ENCODE results near the gene SIK2. TPM values are rescaled to one million over a fixed set of nuclear protein-coding genes. Genes with fewer than 3 reads are reported as not detected.

The SIK2 gene
- total and polyA plus RNA-seq, 9 of the 15 experiments (the other 6 are each of a cell fraction or from before 2014, with no cell fraction given) = 0.74 to 11.6 (median 3.8) TPM

DNA sequence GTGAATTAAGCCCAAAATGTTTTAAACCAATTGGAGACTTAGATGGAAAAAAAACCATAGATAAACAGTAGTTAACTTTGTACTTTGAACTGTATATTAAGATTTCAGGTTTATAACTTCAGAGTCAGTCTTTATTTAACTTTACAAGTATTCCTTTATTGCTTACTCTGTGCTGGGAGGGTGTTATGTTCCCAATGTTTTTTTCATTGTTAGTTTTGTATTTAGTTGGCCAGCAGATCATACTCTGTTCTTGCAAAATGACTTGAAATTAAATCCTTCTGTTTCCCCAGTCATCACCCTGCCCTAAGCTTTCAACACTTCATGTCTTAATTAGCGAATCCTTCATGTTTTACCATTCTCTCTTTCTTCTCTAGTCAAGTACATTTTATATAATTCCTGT is 25.3 kb downstream of the SIK2 start (continued):
- TF ChIP-seq, protein P1, sequence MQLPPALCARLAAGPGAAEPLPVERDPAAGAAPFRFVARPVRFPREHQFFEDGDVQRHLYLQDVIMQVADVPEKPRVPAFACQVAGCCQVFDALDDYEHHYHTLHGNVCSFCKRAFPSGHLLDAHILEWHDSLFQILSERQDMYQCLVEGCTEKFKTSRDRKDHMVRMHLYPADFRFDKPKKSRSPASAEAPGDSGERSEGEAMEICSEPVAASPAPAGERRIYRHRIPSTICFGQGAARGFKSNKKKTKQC (CRISPR knock-in tag; IDR thresholded peaks at IDR 0.05) = no peak

DNA sequence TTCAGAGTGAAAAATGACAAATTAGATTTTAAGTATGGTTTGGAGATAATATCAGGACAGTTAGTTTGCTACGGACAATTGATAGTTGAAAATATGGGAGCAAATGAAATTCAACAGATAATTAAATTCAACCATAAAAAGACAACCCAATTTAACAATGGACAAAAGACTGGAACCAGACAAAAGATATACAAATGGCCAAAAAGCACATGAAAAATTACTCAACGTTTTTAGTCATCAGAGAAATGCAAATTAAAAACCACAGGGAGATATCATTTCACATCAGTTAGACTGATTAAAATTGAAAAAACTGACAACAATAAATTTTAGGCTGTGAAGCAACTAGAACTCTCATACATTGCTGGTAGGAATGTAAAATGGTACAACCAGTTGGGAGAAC is 27.2 kb downstream of the SIK2 start:
- H3K36me3 ChIP-seq (ENCODE audit: control insufficient read depth, insufficient read depth, low read length) = peaks cover 4% of the 10 kb centered on the region; the same call in 1 of the 3 replicates
- 48% methylated on average over 2 of the region's 2 CpGs for WGBS (ENCODE audit: insufficient coverage, low coverage, missing lambda C conversion rate)
- H3K4me3 ChIP-seq = no peak overlapping the region
- in situ Hi-C loops (cut with MboI) = no loop called here
- intact Hi-C loops (cut with micrococcal nuclease) = no loop called here
- POLR2A ChIA-PET = no interaction called here
- H3K27ac ChIP-seq (ENCODE audit: extremely low read depth, low read depth, low read length) = no peak overlapping the region
- H3K9ac ChIP-seq (ENCODE audit: insufficient read depth in 1 of 2, low read depth in 2 of 2, low read length in 2 of 2) = no peak overlapping the region
- H3K79me2 ChIP-seq (ENCODE audit: control insufficient read depth, insufficient read depth, low read length) = no peaks in the 10 kb centered on the region
- no peak for TF ChIP-seq EHMT2 (IDR thresholded peaks at IDR 0.05)
- DNase-seq (ENCODE audit: extremely low read depth in 1 of 4, low spot score in 3 of 4) (no peak), ATAC-seq (no peak), FAIRE-seq (no peak)
- H3K4me1 ChIP-seq (replicated peaks in 1 of 2; ENCODE audit: control insufficient read depth in 2 of 2, insufficient read depth in 2 of 2, low read length in 2 of 2) = no peaks in the 10 kb centered on the region; a peak in 2 of 5 replicates
- no peaks in the 10 kb centered on the region for H3K9me1 ChIP-seq (ENCODE audit: control insufficient read depth, insufficient read depth, low read length)
- H3K9me3 ChIP-seq (replicated peaks; ENCODE audit: control insufficient read depth, insufficient read depth, low read depth, low read length) = no peaks in the 10 kb centered on the region
- no peak overlapping the region for H3K4me2 ChIP-seq (ENCODE audit: insufficient read depth, low read length)
- no peaks in the 10 kb centered on the region for H4K20me1 ChIP-seq (replicated peaks; ENCODE audit: control insufficient read depth, insufficient read depth, low read length)
- BruUV-seq (replicated peaks) = no TSS peak
- no peak overlapping the region for H2AFZ ChIP-seq (ENCODE audit: low read depth, low read length)
- CTCF ChIA-PET (ENCODE audit: low intra/inter-chr PET ratio) = no interaction called here
- H3K27me3 ChIP-seq (ENCODE audit: control insufficient read depth in 2 of 2, insufficient read depth in 2 of 2, low read length in 2 of 2) = no peaks in the 10 kb centered on the region

DNA sequence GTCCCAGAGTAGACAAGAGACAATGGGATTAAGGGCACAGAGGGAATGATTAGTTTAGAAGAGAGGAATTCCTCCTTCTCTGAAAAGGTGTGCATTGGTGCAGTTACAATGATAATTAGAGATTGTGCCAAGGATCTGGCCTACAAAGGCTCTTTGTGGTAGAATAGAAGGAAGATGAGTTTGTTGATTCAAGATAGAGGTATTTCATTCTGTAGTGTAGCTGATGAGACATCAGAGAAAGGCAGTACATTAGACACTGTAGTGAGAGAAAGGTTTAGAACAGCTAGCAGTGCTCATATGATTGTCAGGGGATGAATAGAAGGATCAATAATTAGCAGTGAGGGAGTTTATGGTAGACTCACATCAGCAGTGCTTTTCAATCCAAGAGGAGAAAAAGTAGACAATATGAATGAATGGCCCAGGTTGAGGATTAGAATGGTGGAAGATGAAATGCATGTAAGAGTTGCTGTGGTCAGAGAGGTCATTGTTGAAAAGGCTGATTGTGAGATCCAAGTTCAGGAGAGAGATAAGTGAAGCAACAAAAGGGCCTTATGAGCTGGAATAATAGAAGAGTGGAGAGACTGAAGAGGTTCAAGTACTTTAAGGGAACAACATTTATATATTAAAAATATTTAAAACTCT is 28.9 kb downstream of the SIK2 start:
- ChIA-PET CTCF (ENCODE audit: low intra/inter-chr PET ratio) (no interaction called here), POLR2A (interaction anchor here (0.9 to 1.4 kb wide), 2 partner anchors 9 to 146 kb away, joined by 3 read pairs; no protein-coding TSS in a partner anchor)
- H4K20me1 ChIP-seq (replicated peaks; ENCODE audit: control insufficient read depth, insufficient read depth, low read length) = no peaks in the 10 kb centered on the region
- BruUV-seq (replicated peaks) = no TSS peak
- H3K27ac ChIP-seq (ENCODE audit: extremely low read depth, low read depth, low read length) = no peak overlapping the region
- intact Hi-C loops (cut with micrococcal nuclease) (no loop called here), in situ Hi-C loops (cut with MboI) (no loop called here)
- H3K36me3 ChIP-seq (ENCODE audit: control insufficient read depth, insufficient read depth, low read length) = peaks cover 2% of the 10 kb centered on the region; the same call in 1 of the 3 replicates
- H3K4me3 ChIP-seq = no peak overlapping the region
- H3K9ac ChIP-seq (ENCODE audit: insufficient read depth in 1 of 2, low read depth in 2 of 2, low read length in 2 of 2) = no peak overlapping the region
- DNase-seq (ENCODE audit: extremely low read depth in 1 of 4, low spot score in 3 of 4) (no peak), FAIRE-seq (no peak), ATAC-seq (no peak)
- no peaks in the 10 kb centered on the region for H3K9me3 ChIP-seq (replicated peaks; ENCODE audit: control insufficient read depth, insufficient read depth, low read depth, low read length)
- no peak overlapping the region for H2AFZ ChIP-seq (ENCODE audit: low read depth, low read length)
- H3K4me2 ChIP-seq (ENCODE audit: insufficient read depth, low read length) = no peak overlapping the region
- H3K79me2 ChIP-seq (ENCODE audit: control insufficient read depth, insufficient read depth, low read length) = no peaks in the 10 kb centered on the region
- H3K27me3 ChIP-seq (ENCODE audit: control insufficient read depth in 2 of 2, insufficient read depth in 2 of 2, low read length in 2 of 2) = no peaks in the 10 kb centered on the region
- H3K9me1 ChIP-seq (ENCODE audit: control insufficient read depth, insufficient read depth, low read length) = no peaks in the 10 kb centered on the region
- H3K4me1 ChIP-seq (replicated peaks in 1 of 2; ENCODE audit: control insufficient read depth in 2 of 2, insufficient read depth in 2 of 2, low read length in 2 of 2) = peaks cover 0 to 3% of the 10 kb centered on the region in 2 experiments; a peak in 2 of 5 replicates
- TF ChIP-seq ZSCAN32 (CRISPR knock-in tag; IDR thresholded peaks at IDR 0.05) (no peak), ZNF384 (IDR thresholded peaks at IDR 0.05; ENCODE audit: low read depth, low read length) (no peak), DDX20 (tag; IDR thresholded peaks at IDR 0.05; ENCODE audit: low read depth) (no peak), ATF1 (CRISPR knock-in tag; IDR thresholded peaks at IDR 0.05) (no peak), ATF1 (tag; IDR thresholded peaks at IDR 0.05) (no peak), JUNB (CRISPR knock-in tag; conservative IDR thresholded peaks at IDR 0.05) (no peak), NFATC3 (IDR thresholded peaks at IDR 0.05) (no peak), ZNF174 (CRISPR knock-in tag; IDR thresholded peaks at IDR 0.05) (no peak), SIN3B (IDR thresholded peaks at IDR 0.05; ENCODE audit: low read depth) (no peak), TCFL5 (CRISPR knock-in tag; conservative IDR thresholded peaks at IDR 0.05) (no peak), ZNF445 (CRISPR knock-in tag; IDR thresholded peaks at IDR 0.05; ENCODE audit: low read depth) (no peak)
- TF ChIP-seq, protein P2, sequence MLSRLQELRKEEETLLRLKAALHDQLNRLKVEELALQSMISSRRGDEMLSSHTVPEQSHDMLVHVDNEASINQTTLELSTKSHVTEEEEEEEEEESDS (CRISPR knock-in tag; IDR thresholded peaks at IDR 0.05) = no peak
- TF ChIP-seq, protein P3, sequence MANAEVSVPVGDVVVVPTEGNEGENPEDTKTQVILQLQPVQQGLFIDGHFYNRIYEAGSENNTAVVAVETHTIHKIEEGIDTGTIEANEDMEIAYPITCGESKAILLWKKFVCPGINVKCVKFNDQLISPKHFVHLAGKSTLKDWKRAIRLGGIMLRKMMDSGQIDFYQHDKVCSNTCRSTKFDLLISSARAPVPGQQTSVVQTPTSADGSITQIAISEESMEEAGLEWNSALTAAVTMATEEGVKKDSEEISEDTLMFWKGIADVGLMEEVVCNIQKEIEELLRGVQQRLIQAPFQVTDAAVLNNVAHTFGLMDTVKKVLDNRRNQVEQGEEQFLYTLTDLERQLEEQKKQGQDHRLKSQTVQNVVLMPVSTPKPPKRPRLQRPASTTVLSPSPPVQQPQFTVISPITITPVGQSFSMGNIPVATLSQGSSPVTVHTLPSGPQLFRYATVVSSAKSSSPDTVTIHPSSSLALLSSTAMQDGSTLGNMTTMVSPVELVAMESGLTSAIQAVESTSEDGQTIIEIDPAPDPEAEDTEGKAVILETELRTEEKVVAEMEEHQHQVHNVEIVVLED (CRISPR knock-in tag; IDR thresholded peaks at IDR 0.05) = no peak
